GM23338 (cell line): Measurements from ENCODE around the gene CPTP. TPM values are rescaled to one million over a fixed set of nuclear protein-coding genes. Genes with fewer than 3 reads are reported as not detected.

Experiments
- ATAC-seq: fragments of 200-7000 bp; cut with Tn5 transposase; 3 replicates; pipeline ENCODE4 v1.9.1; 2020
- DNase-seq: peaks from one replicate; pipeline ENCODE4 v3.0.0-alpha.2; 2015; ENCODE audit warnings: low spot score
- H2AFZ ChIP-seq: fragments of 200-600 bp; sonication (generic); 2 replicates; pipeline ENCODE4 v1.8.0; 2016; ENCODE audit warnings: antibody characterized with exemption, mild to moderate bottlenecking, moderate library complexity
- H3F3A ChIP-seq: fragments of 200-600 bp; sonication (generic); replicated peaks from 2 replicates; pipeline ENCODE4 v1.8.0; 2017; ENCODE audit warnings: antibody characterized with exemption, mixed run types, low read depth
- H3K27ac ChIP-seq: fragments of 200-600 bp; sonication (generic); 2 replicates; pipeline ENCODE4 v1.6.1; 2016; ENCODE audit warnings: low read depth
- H3K27me3 ChIP-seq: fragments of 200-600 bp; sonication (generic); 2 replicates; pipeline ENCODE4 v1.8.0; 2016; ENCODE audit warnings: mild to moderate bottlenecking, mixed run types, moderate library complexity; ENCODE audit not compliant: insufficient read depth
- H3K36me3 ChIP-seq: fragments of 200-600 bp; sonication (generic); 2 replicates; pipeline ENCODE4 v1.8.0; 2016; ENCODE audit warnings: mild to moderate bottlenecking; ENCODE audit not compliant: insufficient read depth
- H3K4me1 ChIP-seq: fragments of 200-600 bp; sonication (generic); 2 replicates; pipeline ENCODE4 v1.8.0; 2016; ENCODE audit warnings: mild to moderate bottlenecking, moderate library complexity; ENCODE audit not compliant: insufficient read depth
- H3K4me2 ChIP-seq: fragments of 200-600 bp; sonication (generic); 2 replicates; pipeline ENCODE4 v1.7.1; 2017; ENCODE audit warnings: mixed run types
- H3K4me3 ChIP-seq: fragments of 200-600 bp; sonication (generic); 2 replicates; pipeline ENCODE4 v1.6.1; 2016; ENCODE audit warnings: mixed run types
- H3K79me2 ChIP-seq: fragments of 200-600 bp; sonication (generic); replicated peaks from 2 replicates; pipeline ENCODE4 v1.8.0; 2017; ENCODE audit warnings: mild to moderate bottlenecking; ENCODE audit not compliant: insufficient read depth
- H3K9me2 ChIP-seq: fragments of 200-600 bp; sonication (generic); 2 replicates; pipeline ENCODE4 v1.8.0; 2017; ENCODE audit not compliant: insufficient read depth
- H4K20me1 ChIP-seq: fragments of 200-600 bp; sonication (generic); replicated peaks from 2 replicates; pipeline ENCODE4 v1.8.0; 2017; ENCODE audit warnings: mild to moderate bottlenecking; ENCODE audit not compliant: insufficient read depth
- H3K27ac Mint-ChIP-seq: 2 replicates; pipeline ENCODE4 v1.8.0; 2020; ENCODE audit warnings: inconsistent platforms, mild to moderate bottlenecking, moderate library complexity, mixed read lengths
- H3K27me3 Mint-ChIP-seq: 3 replicates; pipeline ENCODE4 v1.8.0; 2022; ENCODE audit warnings: low read depth, mild to moderate bottlenecking, moderate library complexity, mixed read lengths, inconsistent platforms; ENCODE audit not compliant: insufficient read depth, poor library complexity
- H3K36me3 Mint-ChIP-seq: 3 replicates; pipeline ENCODE4 v1.8.0; 2021; ENCODE audit warnings: low read depth, mild to moderate bottlenecking, inconsistent platforms, moderate library complexity, mixed read lengths
- H3K4me1 Mint-ChIP-seq: 3 replicates; pipeline ENCODE4 v1.8.0; 2020; ENCODE audit warnings: mild to moderate bottlenecking, inconsistent platforms, mixed read lengths
- H3K4me3 Mint-ChIP-seq: 3 replicates; pipeline ENCODE4 v1.8.0; 2021; ENCODE audit warnings: moderate library complexity, mild to moderate bottlenecking, inconsistent platforms, mixed read lengths
- H3K9me3 Mint-ChIP-seq: 3 replicates; pipeline ENCODE4 v1.8.0; 2020; ENCODE audit warnings: moderate library complexity, mild to moderate bottlenecking, inconsistent platforms, mixed read lengths
- CREB1 ChIP-seq: fragments of 250-450 bp; sonication (Bioruptor Pico); IDR thresholded peaks from 2 replicates; pipeline ENCODE4 v1.5.0; 2020; ENCODE audit warnings: low read depth, mild to moderate bottlenecking, moderate library complexity
- POLR2AphosphoS5 ChIP-seq: IDR thresholded peaks from 2 replicates; pipeline ENCODE4 v1.6.1; 2016; ENCODE audit warnings: antibody characterized with exemption, low read depth
- REST ChIP-seq: IDR thresholded peaks from one replicate; pipeline ENCODE4 v1.6.1; 2018; ENCODE audit warnings: antibody characterized with exemption; ENCODE audit not compliant: unreplicated experiment
- STAT1 ChIP-seq: IDR thresholded peaks from one replicate; pipeline ENCODE4 v1.6.1; 2016; ENCODE audit warnings: antibody characterized with exemption; ENCODE audit not compliant: unreplicated experiment
- ZNF114 ChIP-seq: fragments of 250-450 bp; sonication (Bioruptor Pico); IDR thresholded peaks from 2 replicates; pipeline ENCODE4 v1.5.0; 2020; ENCODE audit warnings: mild to moderate bottlenecking, moderate library complexity
- ZNF462 ChIP-seq: fragments of 250-450 bp; sonication (Bioruptor Pico); IDR thresholded peaks from 2 replicates; pipeline ENCODE4 v1.5.0; 2020; ENCODE audit warnings: mild to moderate bottlenecking, moderate library complexity
- polyA plus RNA-seq: library from polyadenylated mRNA; unstranded; fragments of >200 nt; fragmentation: Nextera tagmentation; extraction: Ambion mirVana; gene quantifications from 2 replicates; pipeline ENCODE4 v1.2.1, GENCODE V29; 2016
- total RNA-seq: library from RNA; depleted of rRNA; stranded (reverse); fragments of >200 nt; shearing (Covaris generic); gene quantifications from 2 replicates; pipeline ENCODE4 v1.2.3, GENCODE V29; 2014

CPTP gene
- total and polyA plus RNA-seq, 2 experiments from 2014 or later = 8.1 to 13.5 TPM

GRCh38 chr1:1347663-1348419 lies 23.2 kb downstream of the CPTP start (continued):
- TF ChIP-seq ZNF462 (CRISPR knock-in tag) (no peak), POLR2AphosphoS5 (no peak), CREB1 (no peak), STAT1 (no peak), ZNF114 (no peak)

GRCh38 chr1:1348420-1349255 lies 24.0 kb downstream of the CPTP start:
- no peaks in the 10 kb centered on the region for H3K9me3 Mint-ChIP-seq
- no peak overlapping the region for H3K27ac Mint-ChIP-seq
- H3K4me1 Mint-ChIP-seq = peaks cover 25% of the 10 kb centered on the region
- H3K36me3 Mint-ChIP-seq = no peaks in the 10 kb centered on the region
- peaks cover 2% of the 10 kb centered on the region for H4K20me1 ChIP-seq
- TF ChIP-seq REST = no peak
- peak; percentile 21; the same call in 1 of the 2 replicates for TF ChIP-seq POLR2AphosphoS5
- no peak for ATAC-seq
- H3K9me2 ChIP-seq = no peaks in the 10 kb centered on the region
- H3F3A ChIP-seq = peaks cover 24% of the 10 kb centered on the region
- peak overlapping the region; percentile 84 for H3K4me2 ChIP-seq
- H3K4me1 ChIP-seq = peaks cover 25% of the 10 kb centered on the region
- H3K79me2 ChIP-seq = peaks cover 14% of the 10 kb centered on the region
- H2AFZ ChIP-seq = no peak overlapping the region
- peak; percentile 62 for DNase-seq
- H3K27ac ChIP-seq = no peak overlapping the region
- H3K27me3 ChIP-seq = peaks cover 9% of the 10 kb centered on the region
- peaks cover 19% of the 10 kb centered on the region for H3K27me3 Mint-ChIP-seq
- H3K36me3 ChIP-seq = no peaks in the 10 kb centered on the region
- peak overlapping the region; percentile 63 for H3K4me3 ChIP-seq
- peak overlapping the region; percentile 78 for H3K4me3 Mint-ChIP-seq
